Measurements from ENCODE around the gene GRIA1.
A peak's percentile ranks its signal among the peaks of the same experiment; 100 is the strongest.

GRIA1 gene

DNA sequence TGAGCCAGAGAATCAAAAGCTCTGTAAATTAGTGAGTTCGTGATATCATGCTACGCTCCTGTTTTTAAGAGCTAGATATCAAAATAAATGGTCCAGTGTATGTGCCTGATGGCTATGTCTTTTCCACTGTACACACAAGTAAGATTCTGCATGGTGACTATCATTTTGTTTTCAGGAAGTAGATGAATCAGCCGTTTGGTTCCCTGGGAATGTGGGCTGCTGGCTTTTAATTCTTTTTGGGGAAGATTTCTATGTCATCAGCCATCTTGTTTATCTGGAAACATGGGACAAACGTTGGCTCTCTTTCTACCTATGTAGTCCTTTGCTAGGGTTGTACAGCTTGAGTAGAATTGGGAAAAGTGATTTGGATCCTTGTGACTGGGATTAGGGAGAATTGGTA lies 126.7 kb downstream of the GRIA1 start:
- DNase-seq: no peak

DNA sequence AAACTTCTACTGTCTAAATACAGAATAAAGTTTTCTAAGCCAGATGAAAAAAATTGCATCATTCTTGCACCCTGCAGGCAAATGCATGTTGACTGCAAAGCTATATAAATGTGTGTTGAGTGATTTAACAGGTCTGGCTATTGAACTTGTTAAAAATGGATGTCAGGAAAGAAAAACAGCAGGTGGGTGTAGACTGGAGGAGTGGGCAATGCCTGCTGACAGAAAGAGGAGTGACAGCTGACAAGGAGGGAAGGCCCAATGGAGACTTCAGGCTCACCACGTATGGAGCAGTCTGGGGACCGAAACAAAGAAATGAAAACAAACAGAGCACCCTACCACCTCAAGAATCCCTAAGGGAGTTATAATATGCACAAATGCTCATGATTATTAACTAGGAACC lies 127.8 kb downstream of the GRIA1 start:
- no peak for DNase-seq

- no peak for DNase-seq
Observed at GRCh38 chr5:153618867-153619266, 128.4 kb downstream of the GRIA1 start.

- no peak for DNase-seq
Observed at GRCh38 chr5:153619771-153620170, 129.3 kb downstream of the GRIA1 start.

GRCh38 chr5:153623124-153623523 lies 132.7 kb downstream of the GRIA1 start:
- no peak for DNase-seq

DNA sequence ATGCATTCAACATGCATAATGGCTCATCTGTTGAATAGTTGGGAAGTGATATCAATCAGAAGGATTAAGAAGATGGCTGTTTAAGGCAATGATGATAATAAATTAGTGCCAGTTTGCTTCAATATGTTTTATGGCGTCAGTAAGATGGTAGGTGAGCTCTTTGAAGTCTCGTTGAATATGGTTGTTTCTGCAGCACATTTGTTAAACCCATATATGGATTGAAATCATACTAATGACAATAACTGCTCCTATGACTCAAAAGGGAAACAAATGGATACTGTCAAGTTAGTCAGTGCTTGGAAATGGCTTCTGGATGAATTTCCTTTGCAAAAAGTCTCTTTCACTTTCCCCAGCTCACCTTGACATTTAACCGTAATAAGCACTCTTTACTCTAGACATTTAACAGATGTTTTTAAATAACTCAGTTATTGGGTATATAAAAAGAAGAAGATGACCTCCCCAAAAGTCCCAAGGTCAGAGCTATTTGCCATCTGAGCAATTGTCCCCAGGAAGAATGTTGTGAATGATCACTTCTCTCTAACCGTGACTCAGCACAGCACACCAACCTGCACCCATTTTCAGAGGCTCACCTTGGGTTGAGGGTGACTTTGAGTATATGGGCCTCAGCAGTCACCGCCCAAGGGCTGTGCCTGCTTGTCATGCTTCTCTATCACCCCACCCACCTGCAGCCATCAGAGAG lies 133.4 kb downstream of the GRIA1 start:
- DNase-seq: no peak

DNA sequence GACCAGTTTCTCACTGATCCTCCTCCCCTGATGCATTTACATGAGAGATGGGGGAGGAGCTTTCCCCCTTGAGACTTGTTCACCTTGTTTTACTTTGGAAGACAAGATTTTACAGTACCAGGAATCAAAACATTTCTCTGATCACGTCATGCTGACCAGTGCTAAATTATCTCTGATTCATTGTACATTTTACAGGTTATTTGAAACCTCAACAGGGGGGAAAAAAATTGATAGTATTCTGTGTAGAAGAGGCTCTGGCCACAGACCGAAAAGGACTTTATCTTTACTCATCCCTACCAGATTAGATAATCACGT lies 133.9 kb downstream of the GRIA1 start:
- no peak for DNase-seq

DNA sequence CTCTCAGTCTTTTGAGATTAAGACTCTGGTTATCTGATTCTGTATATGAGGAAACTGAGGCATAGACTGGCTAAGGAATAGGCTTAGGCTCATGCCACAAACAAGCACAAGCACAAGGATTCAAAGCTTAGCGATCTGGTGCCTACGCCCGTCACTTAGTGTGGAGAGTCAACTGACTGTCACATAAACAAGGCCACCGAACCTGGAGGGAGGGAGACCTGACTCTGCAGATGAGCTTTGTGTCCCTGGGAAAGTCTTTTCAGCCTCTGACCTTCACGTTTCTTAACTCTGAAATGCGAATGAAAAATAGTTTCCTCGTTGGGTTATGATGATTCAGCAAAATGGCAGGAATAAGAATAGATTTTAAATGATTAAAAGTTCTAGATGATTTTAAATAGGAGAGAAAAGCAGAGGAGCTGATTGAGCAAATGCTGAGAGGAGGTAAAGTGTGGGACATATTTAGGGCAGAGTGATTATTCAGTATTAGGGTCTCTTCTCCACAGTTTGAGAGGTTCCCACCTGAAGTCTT lies 135.4 kb downstream of the GRIA1 start:
- DNase-seq: no peak

GRCh38 chr5:153626836-153627235 lies 136.4 kb downstream of the GRIA1 start:
- no peak for DNase-seq

- no peak for DNase-seq
Observed at GRCh38 chr5:153629027-153629895, 138.8 kb downstream of the GRIA1 start.

GRCh38 chr5:153630546-153630945 lies 140.1 kb downstream of the GRIA1 start:
- DNase-seq: no peak

GRCh38 chr5:153632748-153633290 lies 142.3 kb downstream of the GRIA1 start:
- no peak for DNase-seq

- peak; percentile 95 for DNase-seq
Observed at GRCh38 chr5:153636670-153637451, 146.4 kb downstream of the GRIA1 start.

DNA sequence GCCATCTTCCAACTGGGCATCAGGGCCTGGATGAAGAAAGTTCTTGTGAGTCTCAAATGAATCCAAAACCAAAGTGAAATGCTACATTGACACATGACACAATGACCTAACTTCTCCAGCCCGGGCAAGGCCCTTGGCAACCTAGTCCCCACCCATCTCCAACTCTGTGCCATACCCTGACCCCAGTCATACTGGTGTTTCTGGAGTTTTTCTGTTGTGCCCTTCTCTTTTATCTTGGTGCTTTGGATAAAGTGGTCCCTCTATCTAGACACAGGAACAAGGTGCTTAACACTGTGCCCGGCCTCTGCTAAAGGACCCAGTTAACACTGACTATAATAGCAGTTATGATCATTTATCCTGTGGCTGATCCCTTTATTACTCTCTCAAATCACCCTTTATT lies 149.8 kb downstream of the GRIA1 start:
- no peak for DNase-seq

DNA sequence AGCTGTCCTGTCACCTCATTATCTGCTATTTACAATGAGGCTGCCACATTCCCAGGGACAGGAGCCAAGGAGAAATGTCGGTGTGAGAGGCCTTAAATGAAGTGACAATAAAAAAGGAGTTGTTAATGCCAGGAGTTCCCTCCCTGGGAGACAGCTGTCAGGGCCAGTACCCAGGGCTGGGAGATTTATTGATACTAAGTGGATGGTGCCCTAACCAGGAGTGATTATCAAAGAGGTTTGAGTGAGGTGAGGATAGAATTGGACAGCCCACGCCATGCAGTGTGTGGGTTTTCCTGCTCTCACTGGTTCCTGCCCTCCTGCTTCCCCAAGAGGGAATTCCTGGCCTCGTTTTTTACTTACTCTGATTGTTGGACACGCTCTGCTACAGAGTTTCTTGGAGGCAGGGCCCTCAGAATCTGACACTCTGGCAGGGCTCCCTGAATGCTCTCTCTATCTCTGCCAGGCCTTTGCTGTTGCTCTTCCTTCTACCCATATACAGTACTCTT lies 150.8 kb downstream of the GRIA1 start:
- peak; percentile 28 for DNase-seq

- DNase-seq: no peak
Observed at GRCh38 chr5:153654504-153655200, 164.2 kb downstream of the GRIA1 start.

DNA sequence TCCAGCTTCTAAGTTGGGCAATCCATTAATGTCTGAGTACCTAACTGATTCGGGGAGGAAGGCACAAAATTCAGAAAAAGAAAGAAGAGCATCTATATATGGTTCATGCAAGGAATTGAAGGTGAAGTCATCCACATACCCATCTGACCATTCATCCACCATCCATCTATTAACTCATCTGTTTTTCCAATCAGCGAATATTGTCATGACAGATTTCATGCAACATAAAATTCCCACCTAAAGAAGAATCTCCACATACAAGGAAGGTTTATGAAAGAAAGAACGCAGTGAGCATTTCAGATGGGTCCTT lies 164.7 kb downstream of the GRIA1 start:
- no peak for DNase-seq

DNA sequence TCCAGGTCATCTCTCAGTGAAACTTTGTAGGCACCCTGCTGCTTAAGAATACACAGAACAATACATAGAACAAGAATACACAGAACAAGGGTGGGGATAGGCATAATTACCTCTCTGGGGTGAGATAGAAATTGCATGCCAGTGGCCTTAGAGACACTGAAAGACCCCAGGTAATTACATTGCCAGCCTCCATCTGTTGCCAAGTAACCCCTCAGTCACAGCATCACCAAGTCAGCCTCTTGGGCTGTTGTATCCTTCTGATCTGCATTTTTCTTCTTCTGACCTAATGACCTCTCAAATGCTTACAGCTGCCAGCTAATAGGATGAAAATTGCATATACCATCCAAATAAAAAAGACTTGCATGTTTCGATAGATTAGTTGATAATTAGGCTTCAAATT lies 167.7 kb downstream of the GRIA1 start:
- no peak for DNase-seq

DNA sequence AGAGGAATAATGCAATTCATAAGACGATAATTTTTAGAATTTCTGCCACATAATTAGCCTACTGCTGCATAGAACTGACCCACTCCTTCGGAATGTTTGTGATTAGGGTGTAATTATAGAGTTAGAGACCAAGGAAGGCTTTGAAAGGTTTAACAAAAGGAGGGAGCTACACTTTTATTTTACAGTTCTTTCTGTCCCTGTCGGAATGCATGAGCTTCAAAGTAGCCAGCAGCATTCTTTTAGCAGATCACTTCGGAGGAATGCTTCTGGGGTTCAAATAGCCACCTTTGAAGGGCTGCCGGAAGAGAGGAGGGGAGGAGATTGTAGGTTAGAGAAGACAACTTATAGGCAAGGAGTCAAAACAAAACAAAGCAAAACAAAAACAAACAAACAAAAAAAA lies 168.1 kb downstream of the GRIA1 start:
- DNase-seq: no peak

- no peak for DNase-seq
Observed at GRCh38 chr5:153659039-153659736, 168.7 kb downstream of the GRIA1 start.

GRCh38 chr5:153660919-153661318 lies 170.4 kb downstream of the GRIA1 start:
- no peak for DNase-seq

GRCh38 chr5:153661897-153662296 lies 171.4 kb downstream of the GRIA1 start:
- DNase-seq: no peak

Data from NCI-H2029 treated with DMSO at 0.1 percent for 48 hours (cell line).